GM21619 (cell line): ENCODE data around the gene CD2.

Experiments
- ATAC-seq: cut with Tn5 transposase; IDR thresholded peaks from one replicate; pipeline ENCODE4 v1.9.1; 2021; ENCODE audit not compliant: unreplicated experiment

Gene CD2

GRCh38 chr1:116811321-116811720, 57.1 kb downstream of the CD2 start:
- ATAC-seq: no peak

DNA sequence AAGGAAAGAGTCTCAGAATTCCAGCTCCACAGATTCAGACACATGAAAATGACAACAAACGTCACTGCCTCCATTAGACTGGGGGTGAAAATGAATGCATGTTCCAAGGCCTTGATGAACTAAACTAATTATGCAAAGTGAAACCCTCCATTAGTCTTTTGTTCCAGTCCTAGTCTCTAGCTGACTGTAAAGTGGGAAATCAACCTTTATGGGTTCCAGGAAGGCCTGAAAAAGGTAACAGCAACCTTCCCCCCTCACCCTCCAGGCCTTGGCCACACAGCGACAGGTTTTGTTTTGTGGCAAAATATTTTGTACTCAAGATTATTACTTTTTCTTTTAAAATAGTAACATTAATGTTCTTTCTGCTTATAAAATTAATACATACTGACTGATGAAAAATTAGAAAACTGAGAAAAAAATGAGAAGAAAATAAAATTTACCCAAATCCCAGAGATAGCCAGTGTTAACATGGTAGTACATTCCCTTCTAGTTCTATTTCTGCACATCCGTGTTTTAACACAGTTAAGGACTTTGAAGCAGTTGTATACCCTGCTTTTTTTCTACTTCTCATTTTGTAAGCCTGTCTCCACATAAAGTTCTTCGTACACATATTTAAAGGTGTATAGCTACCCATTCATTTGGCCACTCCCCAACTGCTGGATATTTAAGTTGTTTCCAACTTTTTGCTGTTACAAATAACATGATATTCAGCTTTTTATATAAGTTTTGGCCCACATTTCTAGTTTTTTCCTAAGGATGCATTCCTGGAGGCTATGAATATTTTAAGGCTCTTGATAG, 60.9 kb downstream of the CD2 start:
- ATAC-seq: no peak

DNA sequence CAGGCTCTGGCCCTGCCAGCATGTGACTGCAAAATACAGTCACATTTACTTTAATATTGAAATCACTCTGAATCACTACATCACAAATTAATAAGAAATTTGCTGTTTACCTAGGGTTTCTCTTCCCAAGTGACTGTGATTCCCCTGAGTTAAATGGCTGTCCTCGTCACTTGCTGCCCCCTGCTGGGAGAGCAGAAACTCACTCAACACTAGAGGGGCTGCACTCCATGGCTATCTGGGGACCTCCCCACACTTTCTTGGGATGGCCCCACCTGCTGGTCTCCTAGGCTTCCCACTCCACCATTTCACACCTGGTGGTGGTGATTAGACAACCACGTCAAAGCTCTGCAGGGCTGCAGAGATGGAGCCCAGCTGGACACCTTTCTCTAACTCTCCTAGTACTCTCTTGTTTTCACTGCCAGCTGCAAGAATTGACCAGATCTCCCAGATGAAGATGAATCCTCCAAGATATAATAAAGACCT, 63.4 kb downstream of the CD2 start:
- ATAC-seq: no peak
